Thoracic aorta (tissue), 2 donors: ENCODE results near the gene MRPL21. TPM values are rescaled to one million over a fixed set of nuclear protein-coding genes. Genes with fewer than 3 reads are reported as not detected.

Experiments
- ATAC-seq: fragments of 150-250 bp; one replicate; pipeline ENCODE4 v1.8.0; 2017; ENCODE audit warnings: low read depth; ENCODE audit not compliant: insufficient number of reproducible peaks, low FRiP score
- DNase-seq: peaks from one replicate; pipeline ENCODE4 v3.0.0-alpha.2; 2020; ENCODE audit warnings: low spot score
- H3K27ac ChIP-seq, 2 donors: fragments of 200-600 bp; sonication (generic); 1 replicate in 1 of 2; 2 replicates in 1 of 2; pipeline ENCODE4 v1.5.1; 2016; ENCODE audit warnings: mild to moderate bottlenecking in 2 of 2, moderate library complexity in 2 of 2
- H3K27me3 ChIP-seq: fragments of 200-600 bp; sonication (generic); replicated peaks from 2 replicates; pipeline ENCODE4 v1.6.0; 2016; ENCODE audit warnings: mild to moderate bottlenecking; ENCODE audit not compliant: insufficient read depth
- H3K36me3 ChIP-seq: fragments of 200-600 bp; sonication (generic); one replicate; pipeline ENCODE4 v1.5.1; 2016
- H3K4me1 ChIP-seq, 2 donors: fragments of 200-600 bp; sonication (generic); 1 replicate in 1 of 2; 2 replicates in 1 of 2; pipeline versions ENCODE4 v1.5.1 to v1.6.0; 2016; ENCODE audit warnings: low read depth in 2 of 2, mild to moderate bottlenecking in 1 of 2; ENCODE audit not compliant: control insufficient read depth in 1 of 2
- H3K4me3 ChIP-seq: fragments of 200-600 bp; sonication (generic); 2 replicates; pipeline ENCODE4 v1.5.1; 2016; ENCODE audit warnings: mild to moderate bottlenecking
- H3K9me3 ChIP-seq: fragments of 200-600 bp; sonication (generic); 2 replicates; pipeline ENCODE4 v1.5.1; 2016
- CTCF ChIP-seq: fragments of 200-600 bp; sonication (generic); IDR thresholded peaks from one replicate; pipeline ENCODE4 v1.5.1; 2019; ENCODE audit warnings: antibody characterized with exemption
- total RNA-seq, 2 donors: library from RNA; depleted of rRNA; stranded (reverse); fragments of >200 nt; gene quantifications; one replicate each; pipeline versions ENCODE4 v1.1.0 to v1.2.3, GENCODE V29; 2016

Gene MRPL21
- total RNA-seq, 2 donors from 2014 or later: 11.0 to 16.7 TPM

GRCh38 chr11:68908273-68908672, 4.6 kb upstream of the MRPL21 start:
- Histone ChIP-seq H3K9me3 (no peaks in the 10 kb centered on the region), H3K27ac (no peak overlapping the region), H3K4me3 (no peak overlapping the region), H3K27me3 (no peaks in the 10 kb centered on the region), H3K36me3 (peaks cover 28% of the 10 kb centered on the region), H3K4me1 (peaks cover 15 to 17% of the 10 kb centered on the region in 2 donors)
- no peak for ATAC-seq
- no peak for TF ChIP-seq CTCF
- DNase-seq: no peak

GRCh38 chr11:68905421-68906360, 2.1 kb upstream of the MRPL21 start:
- Histone ChIP-seq H3K36me3 (peaks cover 15% of the 10 kb centered on the region), H3K9me3 (no peaks in the 10 kb centered on the region), H3K4me3 (peak overlapping the region; percentile 74), H3K27me3 (no peaks in the 10 kb centered on the region), H3K4me1 (peaks cover 21 to 27% of the 10 kb centered on the region in 2 donors), H3K27ac (no peak overlapping the region)
- DNase-seq (no peak), ATAC-seq (no peak)
- no peak for TF ChIP-seq CTCF

- Histone ChIP-seq H3K9me3 (no peaks in the 10 kb centered on the region), H3K27me3 (no peaks in the 10 kb centered on the region), H3K4me1 (peaks cover 21 to 27% of the 10 kb centered on the region in 2 donors), H3K27ac (peak overlapping the region; percentile 74 to 88), H3K4me3 (peak overlapping the region; percentile 74), H3K36me3 (peaks cover 9% of the 10 kb centered on the region)
- no peak for TF ChIP-seq CTCF
- ATAC-seq (peak; percentile 32), DNase-seq (peak; percentile 34)
These were observed 716 bp upstream of the MRPL21 start for GRCh38 chr11:68904248-68904847.

GRCh38 chr11:68900835-68901381, 2.7 kb downstream of the MRPL21 start:
- H3K27me3 ChIP-seq: no peaks in the 10 kb centered on the region
- ATAC-seq: no peak
- peaks cover 32% of the 10 kb centered on the region for H3K36me3 ChIP-seq

More at GRCh38 chr11:68900835-68901381, 2.7 kb downstream of the MRPL21 start:
- no peak for DNase-seq
- Histone ChIP-seq H3K9me3 (no peaks in the 10 kb centered on the region), H3K4me1 (peaks cover 19 to 25% of the 10 kb centered on the region in 2 donors), H3K27ac (no peak overlapping the region), H3K4me3 (no peak overlapping the region)
- TF ChIP-seq CTCF: no peak
